ENCODE measurements around the gene YIPF3.
"Not testable (repeated sequence)": the region's sequence is repeated elsewhere in the genome, so short reads cannot be mapped to it uniquely, and the experiment has no call there.

YIPF3 gene

DNA sequence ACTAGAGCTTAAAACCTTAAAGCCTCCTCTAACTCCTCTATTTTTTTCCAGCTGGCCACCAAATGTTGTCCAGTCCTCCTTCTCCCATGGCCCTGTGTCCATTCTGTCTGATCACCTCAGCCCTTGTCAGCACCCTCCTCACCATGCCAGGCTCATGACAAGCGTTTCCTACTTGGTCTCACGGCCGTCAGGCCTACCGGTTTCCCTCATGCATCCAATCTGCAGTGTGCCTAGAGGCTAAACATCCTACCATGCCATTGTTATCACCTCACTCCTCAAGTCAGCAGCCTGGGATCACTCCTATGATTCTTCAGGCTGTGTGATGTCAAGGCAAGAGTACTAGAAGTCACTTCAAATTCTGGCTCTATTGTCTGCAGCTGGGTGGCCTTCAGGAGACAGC lies 49.0 kb downstream of the YIPF3 start:
- no peaks in the 10 kb centered on the region for H3K4me1 ChIP-seq (ENCODE audit: insufficient read depth, low read length, poor library complexity, severe bottlenecking)
- no peak overlapping the region for H2AFZ ChIP-seq (ENCODE audit: low read length)
- no peaks in the 10 kb centered on the region for H3K9me2 ChIP-seq (replicated peaks; ENCODE audit: low read depth, low read length)
- no peaks in the 10 kb centered on the region for H3K79me2 ChIP-seq (ENCODE audit: insufficient read depth, low read length)
- no peaks in the 10 kb centered on the region for H4K20me1 ChIP-seq (ENCODE audit: insufficient read depth, low read length, poor library complexity, severe bottlenecking)
- H3K4me2 ChIP-seq (ENCODE audit: low read depth, low read length, poor library complexity, severe bottlenecking): no peak overlapping the region
- TF ChIP-seq CTCF (conservative IDR thresholded peaks at IDR 0.05; ENCODE audit: low read length): no peak
- no peak for TF ChIP-seq EZH2phosphoT487 (IDR thresholded peaks at IDR 0.05; ENCODE audit: borderline replicate concordance)
- H3K36me3 ChIP-seq (ENCODE audit: insufficient read depth, low read length): no peaks in the 10 kb centered on the region
- no peaks in the 10 kb centered on the region for H3K27me3 ChIP-seq (ENCODE audit: insufficient read depth, low read length, poor library complexity, severe bottlenecking)
- H3K4me3 ChIP-seq (ENCODE audit: low read length, poor library complexity, severe bottlenecking): no peak overlapping the region
- no peaks in the 10 kb centered on the region for H3K9me3 ChIP-seq (ENCODE audit: insufficient read depth, low read depth, low read length)
- H3K9ac ChIP-seq (ENCODE audit: low read depth, low read length, poor library complexity, severe bottlenecking): no peak overlapping the region
- H3F3A ChIP-seq (ENCODE audit: low read depth): no peaks in the 10 kb centered on the region

DNA sequence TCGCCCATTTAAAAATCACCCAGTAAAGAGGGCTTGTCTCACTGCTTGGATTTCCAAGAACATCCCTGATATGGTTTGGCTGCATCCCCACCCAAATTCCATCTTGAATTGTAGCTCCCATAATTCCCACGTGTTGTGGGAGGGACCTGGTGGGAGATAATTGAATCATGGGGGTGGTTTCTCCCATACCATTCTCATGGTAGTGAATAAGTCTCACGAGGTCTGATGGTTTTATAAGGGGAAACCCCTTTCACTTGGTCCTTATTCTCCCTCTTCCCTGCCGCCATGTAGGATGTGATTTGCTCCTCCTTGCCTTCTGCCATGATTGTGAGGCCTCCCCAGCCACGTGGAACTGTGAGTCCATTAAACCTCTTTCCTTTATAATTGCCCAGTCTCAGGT lies 49.5 kb downstream of the YIPF3 start:
- not testable (repeated sequence) for H3K9me2 ChIP-seq (replicated peaks; ENCODE audit: low read depth, low read length)

DNA sequence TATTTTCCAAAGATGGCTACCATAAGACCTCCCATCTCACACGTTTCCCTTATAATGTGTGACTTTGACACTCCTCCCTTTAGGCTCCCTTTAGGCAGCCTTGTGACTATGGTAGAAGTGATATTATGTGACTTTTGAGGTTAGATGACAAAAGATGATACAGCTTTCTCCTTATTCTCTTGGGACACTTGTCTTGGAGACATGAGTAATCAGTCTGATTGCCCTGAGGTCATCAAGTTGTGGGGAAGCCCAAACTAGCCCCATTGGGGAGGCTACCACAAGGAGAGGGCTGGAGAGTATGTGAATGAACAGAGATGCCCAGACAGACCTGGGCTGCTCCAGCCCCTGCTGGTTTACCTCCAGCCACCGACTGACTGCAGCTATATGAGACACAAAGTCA lies 50.8 kb downstream of the YIPF3 start:
- TF ChIP-seq EZH2phosphoT487 (IDR thresholded peaks at IDR 0.05; ENCODE audit: borderline replicate concordance): no peak
- TF ChIP-seq CTCF (conservative IDR thresholded peaks at IDR 0.05; ENCODE audit: low read length): no peak
- no peaks in the 10 kb centered on the region for H3K27me3 ChIP-seq (ENCODE audit: insufficient read depth, low read length, poor library complexity, severe bottlenecking)
- H3F3A ChIP-seq (ENCODE audit: low read depth): no peaks in the 10 kb centered on the region
- H3K4me1 ChIP-seq (ENCODE audit: insufficient read depth, low read length, poor library complexity, severe bottlenecking): no peaks in the 10 kb centered on the region
- no peak overlapping the region for H3K4me2 ChIP-seq (ENCODE audit: low read depth, low read length, poor library complexity, severe bottlenecking)
- no peaks in the 10 kb centered on the region for H3K9me2 ChIP-seq (replicated peaks; ENCODE audit: low read depth, low read length)
- no peak overlapping the region for H3K4me3 ChIP-seq (ENCODE audit: low read length, poor library complexity, severe bottlenecking)
- H3K9me3 ChIP-seq (ENCODE audit: insufficient read depth, low read depth, low read length): no peaks in the 10 kb centered on the region
- H3K9ac ChIP-seq (ENCODE audit: low read depth, low read length, poor library complexity, severe bottlenecking): no peak overlapping the region
- no peak overlapping the region for H2AFZ ChIP-seq (ENCODE audit: low read length)
- no peaks in the 10 kb centered on the region for H3K79me2 ChIP-seq (ENCODE audit: insufficient read depth, low read length)
- no peaks in the 10 kb centered on the region for H3K36me3 ChIP-seq (ENCODE audit: insufficient read depth, low read length)
- H4K20me1 ChIP-seq (ENCODE audit: insufficient read depth, low read length, poor library complexity, severe bottlenecking): no peaks in the 10 kb centered on the region

More for the DNA sequence above, 49.5 kb downstream of the YIPF3 start:
- H3K4me2 ChIP-seq (ENCODE audit: low read depth, low read length, poor library complexity, severe bottlenecking); H4K20me1 ChIP-seq (ENCODE audit: insufficient read depth, low read length, poor library complexity, severe bottlenecking); H2AFZ ChIP-seq (ENCODE audit: low read length); H3F3A ChIP-seq (ENCODE audit: low read depth); H3K79me2 ChIP-seq (ENCODE audit: insufficient read depth, low read length); H3K36me3 ChIP-seq (ENCODE audit: insufficient read depth, low read length); H3K27me3 ChIP-seq (ENCODE audit: insufficient read depth, low read length, poor library complexity, severe bottlenecking); H3K9me3 ChIP-seq (ENCODE audit: insufficient read depth, low read depth, low read length); H3K9ac ChIP-seq (ENCODE audit: low read depth, low read length, poor library complexity, severe bottlenecking); H3K4me1 ChIP-seq (ENCODE audit: insufficient read depth, low read length, poor library complexity, severe bottlenecking); H3K4me3 ChIP-seq (ENCODE audit: low read length, poor library complexity, severe bottlenecking): not testable (repeated sequence)

- Histone ChIP-seq H4K20me1 (ENCODE audit: insufficient read depth, low read length, poor library complexity, severe bottlenecking) (no peaks in the 10 kb centered on the region), H3K4me2 (ENCODE audit: low read depth, low read length, poor library complexity, severe bottlenecking) (no peak overlapping the region), H3K27me3 (ENCODE audit: insufficient read depth, low read length, poor library complexity, severe bottlenecking) (no peaks in the 10 kb centered on the region), H3K4me1 (ENCODE audit: insufficient read depth, low read length, poor library complexity, severe bottlenecking) (no peaks in the 10 kb centered on the region), H3K9me3 (ENCODE audit: insufficient read depth, low read depth, low read length) (no peaks in the 10 kb centered on the region), H3K9ac (ENCODE audit: low read depth, low read length, poor library complexity, severe bottlenecking) (no peak overlapping the region), H3K79me2 (ENCODE audit: insufficient read depth, low read length) (no peaks in the 10 kb centered on the region), H3F3A (ENCODE audit: low read depth) (no peaks in the 10 kb centered on the region), H3K36me3 (ENCODE audit: insufficient read depth, low read length) (no peaks in the 10 kb centered on the region), H2AFZ (ENCODE audit: low read length) (no peak overlapping the region), H3K9me2 (replicated peaks; ENCODE audit: low read depth, low read length) (no peaks in the 10 kb centered on the region), H3K4me3 (ENCODE audit: low read length, poor library complexity, severe bottlenecking) (no peak overlapping the region)
- TF ChIP-seq CTCF (conservative IDR thresholded peaks at IDR 0.05; ENCODE audit: low read length) (no peak), EZH2phosphoT487 (IDR thresholded peaks at IDR 0.05; ENCODE audit: borderline replicate concordance) (no peak)
Observed at GRCh38 chr6:43464337-43464736, 52.4 kb downstream of the YIPF3 start.

Measured in Loucy (cell line).